GM10248 (cell line): Measurements from ENCODE around the gene KIF19.

Experiments used
- CTCF ChIA-PET: fragments of 300-600 bp; sonication (Branson Sonifier 250); formaldehyde crosslinking; extraction: SDS; loops from one replicate; lab custom pipeline; 2021; ENCODE audit warnings: antibody characterized with exemption; lab: Yijun Ruan, JAX
- POLR2A ChIA-PET: fragments of 350-650 bp; sonication (Branson Sonifier 250); formaldehyde crosslinking; extraction: SDS; loops from one replicate; lab custom pipeline; 2020; ENCODE audit warnings: antibody characterized with exemption; lab: Yijun Ruan, JAX
- DNase-seq: peaks from one replicate; pipeline ENCODE4 v3.0.0; 2012; ENCODE audit errors: extremely low spot score
- CTCF ChIP-seq: IDR thresholded peaks from 2 replicates; pipeline ENCODE4 v1.5.1; 2012; ENCODE audit warnings: mild to moderate bottlenecking, low read depth; ENCODE audit errors: extremely low read depth, missing control alignments, control extremely low read depth

Gene KIF19

GRCh38 chr17:74387365-74388218 lies 61.6 kb downstream of the KIF19 start:
- no peak for TF ChIP-seq CTCF
- ChIA-PET CTCF (interaction anchor here (1.0 kb wide), 1 partner anchor 8 kb away, joined by 4 read pairs; no protein-coding TSS in a partner anchor), POLR2A (no interaction called here)
- no peak for DNase-seq

DNA sequence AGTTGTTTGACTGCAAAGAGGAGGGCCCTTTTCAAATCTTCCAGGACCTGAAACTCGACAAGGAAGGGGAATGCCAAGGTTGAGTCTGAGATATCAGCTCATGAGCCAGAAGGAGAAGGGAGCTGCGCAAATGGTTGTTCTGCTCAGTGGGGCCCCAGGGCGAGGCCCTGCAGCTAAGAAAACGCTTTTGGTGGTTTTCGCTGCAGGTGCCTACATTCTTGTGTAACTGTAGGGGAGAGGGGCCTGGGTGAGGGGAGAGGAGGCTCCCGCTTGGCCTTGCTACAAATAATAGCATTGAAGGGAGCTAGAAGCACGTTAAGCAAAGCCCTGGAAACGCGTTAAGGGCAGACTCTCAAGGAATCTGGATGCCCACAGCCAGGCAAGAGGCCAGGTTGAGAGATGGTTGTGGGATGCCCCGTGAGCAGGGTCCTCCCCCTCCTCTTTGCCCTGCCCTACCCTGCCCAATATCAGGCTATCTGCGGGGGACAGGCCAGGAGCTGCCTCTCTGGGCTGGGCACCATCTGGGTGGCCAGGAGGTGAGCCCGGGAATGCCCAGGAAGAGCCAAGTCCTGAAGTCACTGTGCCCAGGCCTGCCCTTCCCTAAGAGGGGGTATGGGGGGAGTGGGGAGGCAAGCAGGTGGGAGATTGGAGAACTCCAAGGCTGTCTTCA lies 63.2 kb downstream of the KIF19 start:
- DNase-seq = no peak
- POLR2A ChIA-PET = no interaction called here
- no peak for TF ChIP-seq CTCF
- CTCF ChIA-PET = interaction anchor here (0.8 to 1.4 kb wide), 2 partner anchors 10 to 68 kb away, joined by 3 to 4 read pairs; no protein-coding TSS in a partner anchor

DNA sequence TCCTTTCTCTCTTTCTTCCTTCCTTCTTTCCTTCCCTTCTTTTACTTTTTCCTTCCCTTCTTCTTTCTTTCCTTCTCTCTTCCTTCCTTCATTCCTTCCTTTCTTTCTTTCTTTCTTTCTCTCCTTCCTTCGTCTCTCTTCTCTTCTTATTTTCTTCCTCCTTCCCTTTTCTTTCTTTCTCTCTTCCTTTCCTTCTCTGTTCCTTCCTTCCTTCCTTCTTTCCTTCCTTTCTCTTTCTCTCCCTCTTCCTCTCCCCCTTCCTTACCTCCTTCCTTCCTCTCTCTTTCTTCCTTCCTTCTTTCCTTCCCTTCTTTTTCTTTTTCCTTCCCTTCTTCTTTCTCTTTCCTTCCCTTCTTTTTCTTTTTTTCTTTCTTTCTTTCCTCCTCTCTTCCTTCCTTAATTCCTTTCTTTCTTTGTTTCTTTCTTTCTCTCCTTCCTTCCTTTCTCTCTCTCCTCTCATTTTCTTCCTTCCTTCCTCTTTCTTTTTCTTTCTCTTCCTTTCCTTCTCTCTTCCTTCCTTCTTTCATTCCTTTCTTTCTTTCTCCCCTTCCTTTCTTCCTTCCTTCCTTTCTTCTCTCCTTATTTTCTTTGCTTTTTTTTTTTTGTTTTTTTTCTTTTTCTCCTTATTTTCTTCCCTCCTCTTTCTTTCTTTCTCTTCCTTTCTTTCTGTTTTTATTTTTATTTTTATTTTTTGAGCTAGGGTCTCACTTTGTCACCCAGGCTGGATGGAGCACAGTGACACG lies 64.1 kb downstream of the KIF19 start:
- CTCF ChIA-PET = interaction anchor here (1.2 to 5.5 kb wide), 9 partner anchors 11 to 183 kb away, joined by 3 to 43 read pairs (median 4); partner anchors contain the start of gene GPR142
- DNase-seq = no peak
- TF ChIP-seq CTCF = no peak
- POLR2A ChIA-PET = no interaction called here

GRCh38 chr17:74390680-74391653 lies 64.9 kb downstream of the KIF19 start:
- ChIA-PET POLR2A (no interaction called here), CTCF (interaction anchor here (0.9 to 5.5 kb wide), 11 partner anchors 11 to 182 kb away, joined by 3 to 43 read pairs (median 4); partner anchors contain the start of gene GPR142)
- DNase-seq = no peak
- no peak for TF ChIP-seq CTCF

DNA sequence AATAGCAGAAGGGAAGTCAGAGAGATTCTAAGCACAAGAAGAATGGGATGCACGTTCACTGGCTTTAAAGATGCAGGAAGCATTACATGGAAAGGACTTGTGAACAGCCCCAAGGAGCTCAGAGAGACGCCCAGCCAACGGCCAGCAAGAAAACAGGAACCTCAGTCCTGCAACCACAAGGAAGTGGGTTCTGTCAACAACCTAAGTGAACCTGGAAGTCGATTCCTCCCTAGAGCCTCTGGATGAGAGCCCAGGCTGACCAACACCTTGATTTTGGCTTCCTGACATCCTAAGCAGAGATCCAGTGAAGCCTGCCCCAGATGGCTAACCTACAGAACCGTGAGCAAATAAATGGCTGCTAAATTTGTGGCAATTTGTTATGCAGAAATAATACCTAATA lies 65.7 kb downstream of the KIF19 start:
- DNase-seq = no peak
- ChIA-PET POLR2A (no interaction called here), CTCF (interaction anchor here (1.3 to 5.5 kb wide), 9 partner anchors 10 to 66 kb away, joined by 3 to 43 read pairs (median 5); partner anchors contain the start of gene GPR142)
- TF ChIP-seq CTCF = no peak
